Anterior cingulate cortex (tissue), 58 donors: Measurements from ENCODE around the gene GEMIN4.
"Not testable (repeated sequence)": the region's sequence is repeated elsewhere in the genome, so short reads cannot be mapped to it uniquely, and the experiment has no call there.

Source experiments
- DNase-seq, 58 donors: peaks; one replicate each; lab custom pipeline; 2025; lab: John Stamatoyannopoulos, UW

Gene GEMIN4

DNA sequence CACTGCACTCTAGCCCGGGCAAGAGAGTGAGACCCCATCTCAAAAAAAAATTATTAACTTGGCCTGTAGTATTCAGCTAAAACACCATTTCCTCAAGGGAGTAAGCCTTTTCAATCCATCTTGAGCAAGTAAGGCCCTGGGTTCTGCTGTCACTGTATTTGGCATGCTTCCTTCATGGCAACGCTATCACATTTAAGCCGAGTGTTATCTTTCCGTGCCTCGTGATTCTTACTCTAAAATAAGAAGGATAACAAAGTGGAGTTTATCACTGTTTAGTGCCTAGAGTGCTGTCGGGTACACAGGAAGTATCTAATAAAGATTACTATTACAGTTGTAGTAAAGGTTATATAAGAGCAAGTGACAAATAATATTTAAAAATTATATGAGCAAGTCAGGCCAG lies 46.2 kb downstream of the GEMIN4 start:
- DNase-seq = no peak

DNA sequence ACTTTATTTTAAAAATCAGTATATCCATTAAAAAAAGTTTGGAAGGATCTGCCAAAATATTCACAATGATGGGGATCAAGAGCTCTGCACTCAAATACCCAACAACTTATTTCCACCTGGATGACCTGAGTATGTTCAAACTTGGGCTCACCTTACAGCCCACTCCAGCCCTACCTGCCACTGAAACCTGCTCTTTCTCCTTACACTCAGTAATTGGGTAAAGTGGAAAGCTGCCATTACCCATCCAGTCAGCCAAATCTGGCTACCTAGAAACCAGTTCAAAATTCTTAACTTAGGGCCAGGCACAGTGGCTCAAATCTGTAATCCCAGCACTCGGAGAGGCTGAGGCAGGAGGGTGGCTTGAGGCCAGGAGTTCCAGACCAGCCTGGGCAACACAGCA lies 47.1 kb downstream of the GEMIN4 start:
- DNase-seq = no peak

DNA sequence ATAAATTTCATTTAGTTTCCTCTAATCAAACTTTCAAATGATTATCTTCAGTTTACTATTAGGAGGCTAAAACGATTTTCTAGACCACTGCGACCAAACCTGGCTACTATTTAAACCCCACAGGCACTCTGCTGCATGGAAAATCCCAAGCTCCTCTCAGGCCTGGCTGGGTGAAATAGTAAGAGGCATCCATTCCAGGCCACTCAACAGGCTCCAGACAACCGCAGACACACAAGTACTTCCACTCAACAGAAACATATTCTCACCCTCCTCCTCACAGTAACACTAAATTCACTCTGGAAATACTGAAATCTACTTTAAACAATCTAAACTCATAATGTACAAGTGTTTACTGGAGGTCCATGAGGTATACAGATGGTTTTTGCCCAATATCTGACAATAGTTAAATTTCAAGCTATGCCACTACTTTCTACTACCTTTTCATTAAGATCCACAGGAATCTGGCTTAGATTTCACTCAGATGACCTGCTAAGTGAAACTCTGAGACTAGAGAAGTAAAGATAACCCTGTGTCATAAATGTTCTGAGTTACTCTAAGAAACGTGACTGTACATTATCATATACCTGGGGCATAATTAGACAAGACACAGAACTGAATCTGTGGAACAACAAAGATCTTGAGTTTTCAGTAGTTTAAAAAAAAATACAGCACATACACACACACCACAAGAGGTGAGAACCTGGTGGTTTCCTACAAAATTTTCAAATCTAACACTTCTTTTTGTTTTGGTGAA lies 47.8 kb downstream of the GEMIN4 start:
- DNase-seq = no peak

DNA sequence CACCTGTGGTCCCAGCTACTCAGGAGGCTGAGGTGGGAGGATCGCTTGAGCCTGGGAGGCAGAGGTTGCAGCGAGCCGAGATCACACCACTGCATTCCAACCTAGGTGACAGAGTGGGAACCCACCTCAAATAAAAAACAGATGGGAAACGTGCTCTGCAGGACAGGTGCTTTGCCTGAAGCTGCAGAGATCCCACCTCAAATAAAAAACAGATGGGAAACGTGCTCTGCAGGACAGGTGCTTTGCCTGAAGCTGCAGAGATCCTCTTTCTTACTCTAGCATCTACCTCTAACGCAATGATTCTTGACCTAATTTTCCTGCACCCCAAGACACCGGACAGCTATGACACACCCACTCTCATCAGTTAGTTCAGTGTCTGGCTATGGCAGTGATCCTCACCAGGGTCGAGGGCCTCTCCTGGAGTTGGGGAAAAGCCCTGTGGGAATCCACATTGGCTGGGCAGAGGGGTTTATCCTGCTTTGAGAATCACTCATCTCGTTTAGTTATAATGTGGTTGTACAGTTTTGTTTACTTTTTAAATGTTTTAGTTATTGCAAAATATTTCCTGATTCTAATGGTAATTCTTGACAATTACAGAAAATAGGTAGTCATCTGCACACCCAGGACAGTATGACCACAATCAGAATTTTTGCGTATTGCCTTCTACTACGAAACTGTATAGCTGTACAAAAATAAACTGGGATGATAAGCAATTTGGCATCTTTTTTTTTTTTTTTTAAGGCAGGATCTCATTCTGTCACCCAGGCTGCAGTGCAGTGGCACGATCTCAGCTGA lies 48.8 kb downstream of the GEMIN4 start:
- DNase-seq = no peak

DNA sequence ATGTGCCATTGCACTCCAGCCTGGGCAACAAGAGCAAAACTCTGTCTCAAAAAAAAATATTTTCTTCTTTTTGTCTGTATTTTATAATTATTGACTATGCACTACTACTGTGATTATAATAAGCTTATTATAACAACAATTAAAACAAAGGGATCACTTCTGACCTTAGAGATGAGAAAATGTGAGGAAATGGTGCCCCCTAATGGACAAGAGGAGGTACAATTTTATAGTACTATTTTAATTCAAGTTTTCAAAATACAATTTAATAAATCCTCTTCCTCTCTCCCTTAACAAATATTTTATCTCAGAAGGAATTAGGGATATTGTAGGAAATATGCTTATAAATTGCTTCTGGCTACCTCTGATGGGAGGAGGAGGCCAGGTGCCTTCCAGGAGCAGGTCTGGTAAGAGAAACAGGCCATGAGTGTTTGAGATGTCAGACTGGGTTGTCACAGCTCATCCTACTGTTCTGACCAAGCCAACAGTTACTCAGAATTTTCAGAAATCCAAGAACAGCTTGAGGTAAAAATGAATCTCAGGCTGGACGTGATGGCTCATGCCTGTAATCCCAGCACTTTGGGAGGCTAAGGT lies 51.5 kb downstream of the GEMIN4 start:
- DNase-seq = no peak

DNA sequence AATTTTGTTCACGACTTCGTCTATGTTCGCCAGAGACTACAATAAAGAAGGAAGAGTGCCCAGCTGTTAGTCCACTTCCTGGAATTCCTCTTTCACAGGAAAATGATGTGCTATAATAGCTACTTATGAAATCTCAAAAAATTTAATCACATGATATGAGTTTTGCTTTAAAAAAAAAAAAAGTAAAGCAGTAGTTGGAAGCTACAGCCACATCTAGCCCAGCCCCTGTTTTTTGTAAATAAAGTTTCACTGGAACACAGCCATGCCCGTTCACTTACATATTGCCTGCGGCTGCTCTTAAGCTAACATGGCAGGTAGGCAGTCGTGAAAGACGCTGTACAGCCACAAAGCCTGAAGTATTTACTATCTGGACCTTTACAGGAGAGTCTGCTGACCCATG lies 52.7 kb downstream of the GEMIN4 start:
- no peak for DNase-seq

DNA sequence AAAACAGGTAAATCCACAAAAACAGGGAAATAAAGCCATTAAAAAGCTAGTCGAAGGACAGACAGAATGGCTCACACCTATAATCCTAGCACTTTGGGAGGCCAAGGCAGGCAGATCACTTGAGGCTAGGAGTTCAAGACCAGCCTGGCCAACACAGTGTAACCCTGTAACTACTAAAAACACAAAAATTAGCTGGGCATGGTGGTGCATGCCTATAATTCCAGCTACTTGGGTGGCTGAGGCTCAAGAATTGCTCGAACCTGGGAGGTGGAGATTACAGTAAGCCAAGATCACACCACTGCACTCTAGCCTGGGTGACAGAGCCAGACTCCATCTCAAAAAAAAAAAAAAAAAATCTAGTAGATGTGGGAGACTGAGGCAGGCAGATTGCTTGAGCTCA lies 54.0 kb downstream of the GEMIN4 start:
- not testable (repeated sequence) for DNase-seq

DNA sequence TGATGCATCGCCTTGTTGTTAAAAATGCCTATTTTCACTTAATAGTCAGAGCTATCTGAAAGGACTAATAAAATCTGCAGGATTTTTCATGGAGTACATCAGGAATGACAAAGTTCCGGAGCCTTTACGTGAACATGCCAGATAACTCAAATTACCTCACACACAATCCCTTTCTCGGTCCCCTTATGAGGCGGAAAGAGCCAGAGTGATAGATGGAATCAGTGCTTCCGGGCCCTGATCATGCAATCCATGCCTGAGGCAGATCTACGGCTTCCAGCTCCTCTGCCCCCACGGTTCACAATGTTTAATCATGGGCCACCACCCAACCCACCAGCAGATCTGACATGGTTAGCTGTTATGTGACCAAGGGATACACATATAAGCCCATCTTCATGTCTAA lies 54.4 kb downstream of the GEMIN4 start:
- DNase-seq = no peak

DNA sequence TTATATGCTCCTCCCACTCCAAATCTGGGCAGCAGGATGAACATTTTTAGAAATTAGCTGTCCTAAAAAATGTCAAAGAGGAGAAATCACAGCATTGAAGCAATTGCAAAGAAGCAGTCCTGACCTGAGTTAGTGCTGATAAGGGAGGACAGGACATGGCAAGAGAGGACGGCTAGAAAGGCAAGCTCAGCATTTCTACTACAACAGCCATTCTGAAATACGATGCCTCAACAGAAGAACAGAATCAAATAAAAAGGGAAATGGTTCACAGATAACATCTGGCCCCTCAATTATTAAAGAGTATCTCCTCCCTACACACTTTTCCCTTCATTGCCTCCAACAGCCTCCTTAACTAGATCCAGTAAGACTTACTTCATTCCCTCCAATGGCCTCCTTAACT lies 55.7 kb downstream of the GEMIN4 start:
- no peak for DNase-seq
